ENCODE results near the gene AGTR1.

Gene AGTR1

DNA sequence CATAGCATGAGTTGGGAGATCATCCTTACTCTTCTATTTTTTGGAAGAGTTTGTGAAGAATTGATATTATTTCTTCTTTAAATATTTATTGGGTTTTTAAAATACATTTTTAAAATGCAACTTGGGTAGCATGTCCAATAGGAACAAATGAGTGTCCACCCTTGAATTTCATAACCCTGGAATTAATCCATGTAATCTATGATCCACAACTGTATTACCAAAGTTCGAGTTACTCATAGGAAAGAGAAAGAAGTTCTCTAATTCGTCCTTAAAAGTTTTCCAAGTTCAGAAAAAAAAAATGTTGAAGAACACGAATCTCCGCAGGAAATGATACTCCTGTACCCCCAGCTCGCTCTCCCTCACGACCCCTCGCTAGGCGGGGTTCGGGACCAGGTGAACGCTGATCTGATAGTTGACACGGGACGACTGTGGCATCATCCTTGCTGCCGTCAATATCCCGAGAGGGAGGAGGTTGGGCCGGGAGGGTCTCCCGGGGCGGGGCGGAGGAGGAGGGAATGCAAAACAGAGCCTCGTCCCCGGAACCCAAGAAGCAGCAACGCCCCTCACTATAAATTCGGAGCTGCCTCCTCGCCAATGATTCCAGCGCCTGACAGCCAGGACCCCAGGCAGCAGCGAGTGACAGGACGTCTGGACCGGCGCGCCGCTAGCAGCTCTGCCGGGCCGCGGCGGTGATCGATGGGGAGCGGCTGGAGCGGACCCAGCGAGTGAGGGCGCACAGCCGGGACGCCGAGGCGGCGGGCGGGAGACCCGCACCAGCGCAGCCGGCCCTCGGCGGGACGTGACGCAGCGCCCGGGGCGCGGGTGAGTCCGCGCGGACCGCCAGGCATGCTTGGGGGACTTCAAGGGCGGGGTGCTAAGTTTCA is at the start of gene AGTR1:
AGTR1 (plus strand) TSS at position 598 of the 884 bp plus-strand sequence. CDS start 43,133 bp downstream, outside the sequence.
- DNase-seq = no peak

DNA sequence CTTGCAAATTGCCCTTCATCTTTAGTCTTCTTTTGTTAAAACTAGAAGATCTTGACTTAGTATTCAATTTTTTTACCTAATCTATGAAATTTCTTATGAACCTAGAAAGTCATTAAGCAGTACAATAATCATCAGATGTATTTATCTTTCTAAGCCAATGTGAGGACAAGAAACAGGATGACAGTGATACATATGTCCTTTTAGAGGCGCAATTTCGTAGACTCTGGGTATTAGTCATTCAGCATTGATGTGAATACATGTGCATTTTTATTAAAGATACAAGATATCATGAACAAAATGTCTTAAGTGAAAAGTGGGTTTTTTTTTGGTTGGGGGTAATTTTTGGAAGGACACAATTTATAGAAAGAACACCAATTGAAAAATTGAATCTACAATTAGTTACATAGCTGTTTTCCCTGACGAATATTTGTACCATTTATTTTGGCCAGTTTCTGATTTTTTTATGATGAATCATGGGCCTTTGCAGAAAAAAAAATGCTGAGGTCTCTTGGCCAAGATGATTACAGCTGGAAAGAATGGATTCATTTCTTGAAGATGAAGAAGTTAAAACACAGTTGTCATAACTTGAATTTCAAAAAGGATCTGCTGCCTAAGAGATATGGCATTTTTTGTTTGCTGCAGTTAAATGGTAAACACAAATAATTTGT is 48.9 kb upstream of the AGTR1 start:
- DNase-seq = no peak

DNA sequence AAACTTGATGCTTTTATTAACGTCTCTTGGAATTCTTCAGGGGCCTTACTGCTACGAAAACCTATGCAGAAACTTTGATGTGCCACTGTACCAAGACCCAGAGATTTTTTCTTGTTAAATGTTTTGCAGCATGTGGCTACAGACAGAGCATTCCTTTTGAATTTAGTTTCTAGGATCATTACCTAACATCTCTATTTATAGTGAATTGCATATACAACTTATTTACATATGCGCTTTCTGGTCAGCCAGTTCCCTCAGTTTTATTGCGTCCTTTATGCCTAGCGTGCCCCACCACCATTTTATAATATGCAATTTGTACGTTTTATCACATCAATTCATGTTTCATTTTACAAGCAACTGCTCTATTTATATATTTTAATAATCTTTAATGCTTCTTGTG is 46.2 kb upstream of the AGTR1 start:
- DNase-seq = no peak

DNA sequence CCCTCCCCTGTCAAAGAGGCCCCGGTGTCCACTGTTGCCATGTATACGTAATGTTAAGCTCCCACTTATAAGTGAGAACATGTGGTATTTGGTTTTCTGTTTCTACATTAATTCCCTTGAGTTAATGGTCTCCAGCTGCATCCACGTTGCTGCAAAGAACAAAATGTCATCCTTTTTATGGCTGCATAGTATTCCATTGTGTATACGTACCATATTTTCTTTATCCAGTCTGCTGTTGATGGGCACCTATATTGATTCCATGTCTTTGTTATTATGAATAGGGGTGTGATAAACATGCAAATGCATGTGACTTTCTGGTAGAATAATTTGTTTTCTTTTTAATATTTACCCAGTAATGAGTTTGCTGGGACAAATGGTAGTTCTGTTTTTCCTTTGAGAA is 43.3 kb upstream of the AGTR1 start:
- no peak for DNase-seq

DNA sequence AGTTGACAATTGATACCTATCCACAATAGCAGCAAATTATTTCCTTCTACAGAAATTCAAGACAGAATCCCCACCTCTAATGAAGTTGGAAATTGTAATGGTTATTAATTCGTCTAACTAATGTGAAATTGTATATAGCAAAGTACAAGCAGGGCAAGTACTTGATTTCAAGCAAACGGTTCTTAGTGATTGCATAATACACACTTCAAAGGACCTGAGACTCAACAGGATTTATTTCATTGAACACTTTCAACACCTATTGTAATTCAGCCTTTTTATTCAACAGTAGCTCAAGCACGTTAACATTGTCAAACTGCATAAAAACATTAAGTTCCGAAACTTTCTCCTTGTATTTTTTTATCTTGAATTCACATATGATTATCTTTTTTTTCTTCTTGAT is 40.2 kb upstream of the AGTR1 start:
- DNase-seq = no peak

DNA sequence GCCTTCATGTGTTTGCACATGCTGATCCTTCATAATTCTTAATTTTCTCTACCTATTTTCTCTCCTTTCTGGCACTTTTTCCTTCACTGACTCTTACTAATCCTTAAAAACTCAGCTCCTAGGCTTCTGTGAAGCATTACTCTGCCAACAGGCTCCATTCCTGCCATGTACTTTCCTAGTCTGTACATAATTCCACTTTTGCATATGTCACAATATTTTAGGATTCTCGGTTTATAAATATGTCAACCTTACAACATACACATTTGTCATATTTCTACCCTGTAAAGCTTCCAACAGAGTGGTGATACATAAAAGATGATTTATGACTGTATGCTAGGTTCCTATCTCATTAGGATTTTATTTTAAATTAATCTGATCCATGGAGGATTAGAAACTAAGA is 38.2 kb upstream of the AGTR1 start:
- DNase-seq = no peak

DNA sequence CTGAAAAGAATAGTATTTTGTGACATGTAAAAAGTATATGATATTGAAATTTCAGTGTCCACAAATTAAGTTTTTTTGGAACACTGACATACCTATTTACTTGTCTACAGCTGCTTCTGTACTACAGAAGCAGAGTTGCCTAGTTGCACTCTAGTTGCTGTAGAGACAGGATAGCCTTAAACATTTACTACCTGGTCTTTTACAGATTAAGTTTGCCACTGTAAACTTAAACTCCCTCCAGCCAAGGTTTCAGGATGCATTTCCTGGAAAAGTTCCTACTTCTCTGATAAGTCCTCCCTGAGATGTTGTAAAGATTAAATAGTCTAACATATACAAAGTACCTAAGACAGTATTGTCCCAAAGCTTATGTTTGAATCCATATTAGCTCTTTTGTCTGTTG is 17.4 kb upstream of the AGTR1 start:
- DNase-seq = no peak

DNA sequence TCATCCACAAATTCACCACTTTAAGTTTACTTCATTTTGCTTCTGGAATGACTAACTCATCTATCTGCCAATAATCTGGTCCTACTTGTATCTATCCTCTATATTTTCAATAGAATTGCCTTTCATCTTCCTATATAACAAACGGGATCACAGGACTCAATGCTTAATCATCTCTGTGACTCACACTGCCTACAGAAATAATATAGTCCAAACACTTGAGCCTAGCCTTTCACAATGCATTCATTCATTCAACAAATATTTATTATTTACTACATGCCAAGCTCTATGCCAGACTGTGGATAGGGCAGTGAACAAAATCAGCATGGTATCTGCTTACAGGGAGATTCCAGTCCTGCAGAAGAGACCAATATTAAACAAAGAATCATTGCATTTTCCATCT is 16.6 kb upstream of the AGTR1 start:
- DNase-seq = no peak

DNA sequence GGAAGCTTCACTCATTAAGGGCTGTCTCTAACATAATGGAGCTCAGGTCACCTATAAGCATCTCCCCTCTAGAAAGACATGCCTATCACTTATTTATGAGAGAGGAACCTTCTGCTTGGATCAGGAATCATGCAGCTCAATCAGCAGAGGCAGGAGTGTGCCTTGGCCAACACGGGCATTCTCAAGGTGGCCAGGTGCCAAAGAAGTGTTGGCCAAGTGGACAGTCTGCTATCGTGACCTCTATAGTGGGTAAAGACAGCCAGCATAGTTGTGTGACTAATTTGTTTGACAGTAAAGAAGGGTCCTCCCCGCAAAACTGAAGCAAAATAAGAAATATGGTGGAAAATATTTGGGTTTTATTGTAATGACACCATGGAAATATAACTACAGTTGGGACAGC is 14.7 kb upstream of the AGTR1 start:
- DNase-seq = no peak

DNA sequence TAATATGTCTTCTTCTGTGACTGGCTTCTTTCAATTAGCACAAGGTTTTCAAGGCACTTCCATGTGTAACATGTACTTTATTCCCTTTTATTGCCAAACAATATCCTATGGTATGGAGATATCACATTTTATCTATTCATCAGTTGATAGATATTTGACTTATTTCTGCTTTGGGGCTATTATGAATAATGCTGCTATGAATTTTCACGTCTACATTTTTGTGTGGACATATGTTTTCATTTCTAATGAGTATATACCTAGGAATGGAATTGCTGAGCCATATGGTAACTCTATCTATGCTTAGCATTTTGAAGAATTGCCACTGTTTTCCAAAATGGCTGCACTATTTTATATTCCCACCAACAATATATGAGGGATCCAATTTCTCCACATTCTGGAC is 3.6 kb upstream of the AGTR1 start:
- no peak for DNase-seq

DNA sequence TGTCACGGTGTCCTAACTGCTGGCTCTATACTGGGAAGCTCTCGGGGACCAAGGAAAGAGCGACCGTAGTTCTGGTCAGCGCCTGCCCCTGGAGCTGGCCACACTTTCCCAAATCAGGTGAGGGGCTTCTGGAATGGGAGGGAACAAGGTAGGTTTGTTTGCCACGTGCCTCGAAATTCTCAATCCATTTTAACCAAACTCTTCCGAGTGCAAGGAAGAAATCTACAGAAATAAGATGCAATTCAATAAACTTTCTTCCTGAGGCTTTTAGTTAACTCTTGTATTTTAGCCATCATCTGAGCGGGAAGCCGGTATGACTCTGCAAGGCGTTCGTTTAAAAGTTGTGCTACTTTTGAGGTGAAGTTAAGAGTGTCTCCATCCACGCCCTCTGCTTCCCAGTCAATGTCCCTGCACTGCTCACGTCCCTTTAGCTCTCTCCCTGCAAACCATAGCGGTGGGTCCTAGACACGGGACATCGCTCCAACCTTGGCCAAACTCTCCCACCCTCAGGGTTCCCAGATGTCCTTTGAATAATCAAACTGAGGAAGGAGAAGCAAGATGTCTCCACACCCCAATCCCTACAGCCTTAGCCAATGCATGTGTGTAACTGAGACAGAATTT is 597 bp downstream of the AGTR1 start:
- no peak for DNase-seq

DNA sequence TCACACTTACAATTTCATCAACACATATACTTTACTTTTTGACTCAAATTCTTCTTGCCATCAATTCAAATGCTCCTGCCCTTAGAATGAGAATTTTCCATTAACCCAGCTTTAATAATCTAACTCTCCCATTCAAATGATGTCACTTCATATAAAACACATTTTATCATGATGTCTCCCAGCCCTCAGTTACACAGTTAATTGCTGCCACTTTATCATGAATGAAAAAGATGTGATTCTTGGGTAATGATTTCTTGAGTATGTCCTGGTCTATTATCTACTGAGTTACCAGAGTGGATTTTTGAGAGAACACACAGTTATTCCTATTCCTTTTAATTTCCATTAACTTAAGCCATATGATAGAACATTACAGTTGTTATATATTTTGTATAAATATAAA is 7.6 kb downstream of the AGTR1 start:
- DNase-seq = no peak

DNA sequence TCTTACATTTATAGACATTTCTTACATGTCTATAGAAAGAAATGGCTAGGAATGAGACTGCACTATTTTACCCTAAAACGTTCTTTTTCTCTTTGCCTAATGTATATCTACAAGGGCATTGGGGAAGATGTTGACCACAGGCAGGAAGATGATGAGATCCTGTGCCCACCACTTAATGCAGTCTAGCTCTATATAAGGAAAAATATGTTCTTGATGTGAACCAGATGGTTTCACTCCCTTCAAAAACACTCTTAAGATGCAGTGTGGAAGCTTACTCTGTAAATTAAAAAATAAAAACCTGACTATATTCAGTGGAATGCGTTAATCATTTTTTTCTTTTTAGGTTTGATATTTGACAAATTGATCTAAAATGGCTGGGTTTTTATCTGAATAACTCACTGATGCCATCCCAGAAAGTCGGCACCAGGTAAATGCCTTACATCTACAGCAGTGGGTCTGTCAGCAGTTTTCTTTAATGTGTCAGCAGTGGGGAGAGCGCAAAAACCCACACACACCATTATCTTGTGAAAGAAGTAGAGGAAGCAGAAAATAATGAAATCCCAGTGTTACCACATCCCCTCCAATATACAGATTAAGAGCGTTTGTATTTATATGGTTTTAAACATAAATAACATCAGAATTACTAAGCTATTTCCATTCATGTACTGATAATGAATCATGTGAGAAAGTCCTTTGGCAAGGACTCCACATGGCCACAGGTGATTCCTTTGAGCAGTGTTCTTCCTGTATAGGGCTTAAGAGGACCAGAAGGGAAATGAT is 10.1 kb downstream of the AGTR1 start:
- no peak for DNase-seq

DNA sequence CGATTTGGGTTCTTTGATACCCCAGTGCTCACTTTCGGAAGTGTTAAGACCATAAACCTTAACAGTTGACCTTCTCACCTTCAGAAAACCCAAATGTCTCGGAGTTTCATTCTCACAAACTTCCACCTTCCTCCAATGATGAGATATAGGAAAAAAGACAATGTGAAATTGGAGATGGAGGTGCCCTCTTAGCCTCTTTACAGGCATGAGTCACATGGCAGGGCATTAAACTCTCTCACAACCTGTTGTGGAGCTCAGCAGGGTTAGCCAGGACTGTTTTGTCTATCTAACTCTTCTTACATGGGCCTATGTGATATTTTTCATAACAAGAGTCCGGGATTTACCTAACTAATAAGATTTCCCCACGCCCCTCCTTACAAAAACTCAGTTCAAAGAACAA is 10.7 kb downstream of the AGTR1 start:
- DNase-seq = no peak

DNA sequence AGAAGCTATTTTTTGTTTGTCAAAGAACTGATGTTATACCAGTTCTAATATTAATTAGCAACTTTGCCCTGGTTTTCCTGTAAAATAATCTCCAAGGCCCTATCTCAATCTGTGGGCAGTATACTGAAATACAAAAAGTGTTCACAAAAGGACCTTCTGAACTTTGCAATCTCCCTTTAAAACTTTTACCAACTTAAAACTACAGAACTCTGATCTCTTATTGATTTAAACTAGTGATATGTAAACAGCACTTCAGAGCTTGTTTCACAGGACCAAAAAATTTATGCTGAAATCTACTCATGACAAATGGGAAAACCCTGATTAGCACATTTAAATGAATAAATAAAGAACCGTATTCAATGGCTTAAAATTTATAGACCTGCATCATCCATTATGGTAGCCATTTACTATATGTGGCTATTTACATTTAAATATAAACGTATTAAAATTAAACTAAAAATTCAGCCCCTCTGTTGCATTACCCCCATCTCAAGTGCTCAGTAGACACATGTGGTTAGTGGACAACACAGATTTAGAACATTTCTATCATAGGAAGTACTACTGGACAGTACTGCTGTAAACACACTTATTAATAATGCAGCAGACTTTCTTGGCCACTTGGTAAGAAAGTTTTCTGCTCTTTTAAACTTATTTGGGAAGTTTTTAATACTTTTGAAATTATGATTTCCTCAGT is 12.0 kb downstream of the AGTR1 start:
- no peak for DNase-seq

DNA sequence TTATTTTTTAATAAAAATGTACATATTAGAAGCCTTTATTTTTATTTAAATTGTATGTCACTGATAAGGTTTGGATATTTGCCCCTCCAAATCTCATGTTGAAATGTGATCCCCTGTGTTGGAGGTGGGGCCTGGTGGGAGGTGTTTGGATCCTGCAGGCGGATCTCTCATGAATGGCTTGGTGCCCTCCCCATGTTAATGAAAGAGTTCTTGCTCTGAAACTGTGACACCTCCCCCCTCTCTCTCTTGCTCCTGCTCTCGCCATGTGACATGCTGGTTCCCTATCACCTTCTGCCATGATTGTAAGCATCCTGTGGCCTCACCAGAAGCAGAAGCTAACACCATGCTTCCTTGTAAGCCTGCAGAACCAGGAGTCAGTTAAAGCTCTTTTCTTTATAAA is 13.0 kb downstream of the AGTR1 start:
- DNase-seq = no peak

DNA sequence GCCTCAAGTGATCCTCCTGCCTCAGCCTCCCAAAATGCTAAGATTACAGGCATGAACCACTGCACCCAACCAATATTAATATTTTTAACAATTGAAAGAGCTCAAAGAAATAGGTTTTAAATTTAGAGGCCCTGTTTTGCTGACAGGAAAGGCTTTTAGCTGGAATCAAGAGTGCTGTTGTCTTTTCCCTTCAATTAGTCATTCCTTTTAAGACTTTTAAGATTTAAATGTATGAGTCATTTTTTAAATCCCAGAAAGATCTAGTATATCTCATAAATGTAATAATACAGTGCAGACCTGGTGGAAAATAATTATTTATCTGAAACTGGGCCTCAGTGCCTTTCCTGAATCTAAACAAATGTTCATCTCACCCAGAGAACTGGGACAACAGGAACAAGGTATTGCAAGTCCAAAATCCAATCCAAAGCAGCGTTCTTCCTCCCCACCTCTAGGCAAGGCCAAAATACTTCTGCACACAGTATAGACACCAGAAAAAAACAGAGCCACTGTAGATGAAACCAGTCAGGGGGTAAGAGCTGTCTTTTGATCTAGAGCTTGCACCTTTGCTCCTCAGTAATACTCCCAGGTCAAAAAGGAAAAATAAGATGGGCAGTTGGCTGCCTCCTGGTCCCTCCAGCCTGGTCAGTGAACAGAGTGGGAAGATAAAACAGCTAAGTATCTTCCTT is 14.4 kb downstream of the AGTR1 start:
- no peak for DNase-seq

DNA sequence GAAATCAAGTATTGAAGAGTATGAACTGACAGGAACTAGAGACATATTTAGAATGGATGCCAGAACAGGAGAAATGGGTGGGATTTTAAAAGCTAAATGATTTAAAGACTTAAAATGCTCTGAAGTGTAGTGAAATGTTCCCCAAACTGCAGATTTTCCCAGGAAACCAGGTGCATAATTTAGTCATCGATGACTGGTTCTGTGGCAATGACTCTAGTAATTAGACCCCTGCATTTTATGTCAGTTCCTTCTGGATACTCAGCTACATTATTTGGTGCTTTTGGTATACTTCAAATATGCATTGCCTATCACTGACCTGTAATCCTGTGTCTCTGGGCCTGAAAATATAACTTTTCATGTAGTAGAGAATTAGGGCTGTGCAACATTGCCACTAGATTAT is 16.8 kb downstream of the AGTR1 start:
- no peak for DNase-seq

DNA sequence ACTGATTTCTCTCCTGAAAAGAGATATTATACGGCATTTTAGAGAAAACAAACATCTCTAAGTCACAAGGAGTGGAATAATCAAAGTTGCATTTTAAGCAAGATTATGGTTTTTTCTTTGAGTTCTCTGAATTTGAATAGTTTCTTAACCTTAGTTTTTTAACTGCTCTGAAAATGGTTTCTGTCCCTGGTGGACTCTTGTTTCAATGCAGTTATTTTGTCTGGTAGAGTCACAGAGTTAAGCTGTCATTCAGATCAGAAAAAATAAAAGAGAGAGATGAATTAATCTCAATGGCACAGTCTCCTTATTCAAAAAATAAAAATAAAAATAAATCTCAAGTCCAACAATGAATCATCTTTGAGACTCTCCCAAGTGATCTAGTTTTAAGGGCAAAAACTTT is 19.0 kb downstream of the AGTR1 start:
- no peak for DNase-seq

DNA sequence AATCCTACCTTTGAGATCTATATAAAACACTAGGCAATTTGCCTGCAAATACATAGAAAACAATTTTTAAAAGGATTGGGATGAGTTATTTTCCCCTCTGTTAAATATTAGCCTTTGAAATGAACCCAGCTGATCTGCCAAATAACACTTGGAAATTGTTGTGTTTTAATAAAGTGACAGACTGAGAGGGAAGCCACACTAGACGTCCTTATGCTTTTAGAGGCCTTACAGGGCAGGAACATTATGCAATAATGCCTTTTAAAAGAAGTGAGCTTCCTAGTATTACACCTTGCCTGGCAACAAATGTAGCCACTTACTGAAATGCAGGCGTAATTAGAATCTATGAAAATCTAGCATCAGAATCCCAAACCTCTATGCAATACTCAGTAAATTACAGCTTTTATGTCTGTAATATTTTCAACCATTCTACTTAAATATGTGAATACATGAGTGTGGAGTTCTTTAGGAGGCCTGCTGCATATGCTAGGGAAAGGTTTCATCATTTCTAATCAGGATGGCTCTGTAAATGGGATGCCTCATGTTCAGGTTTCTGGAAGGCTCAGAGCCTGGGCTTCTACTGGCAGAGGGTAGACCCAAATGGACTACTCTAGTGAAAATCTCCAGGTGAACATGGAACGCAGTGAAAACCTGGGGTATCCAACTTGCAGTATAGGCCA is 20.3 kb downstream of the AGTR1 start:
- no peak for DNase-seq

All from hematopoietic multipotent progenitor cell treated with erythropoietin and hydrocortisone succinate and interleukin-3 and kit ligand, for 8 days (in vitro differentiated cells).